Upper lobe of left lung (tissue), 4 donors: ENCODE results near the gene PDE11A.

ENCODE experiments used
- CTCF ChIP-seq, 6 experiments: fragments of 450-650 bp in 4 of 6; fragments of 200-600 bp in 2 of 6; sonication (generic) in 2 of 6; IDR thresholded peaks; one replicate each; pipeline ENCODE4 v1.5.1; 2016 to 2019; ENCODE audit warnings: antibody characterized with exemption in 6 of 6
- EP300 ChIP-seq, 4 donors: sonication (generic); formaldehyde crosslinking; IDR thresholded peaks; one replicate each; pipeline ENCODE4 v1.5.1; 2017; ENCODE audit warnings: antibody characterized with exemption in 4 of 4, control low read depth in 2 of 4
- POLR2A ChIP-seq, 4 donors: fragments of 450-650 bp; IDR thresholded peaks; one replicate each; pipeline ENCODE4 v1.5.1; 2016 to 2017; ENCODE audit warnings: antibody characterized with exemption in 4 of 4, mild to moderate bottlenecking in 2 of 4

GRCh38 chr2:178018141-178018540, 54.4 kb downstream of the PDE11A start:
- TF ChIP-seq CTCF (IDR thresholded peaks at IDR 0.05), result no peak
- no peak for TF ChIP-seq EP300 (IDR thresholded peaks at IDR 0.05)
- TF ChIP-seq POLR2A (IDR thresholded peaks at IDR 0.05), result no peak
